GM12878 (cell line): ENCODE data around the gene KMT2E.

ENCODE experiments used
- CTCF ChIP-seq, 3 experiments: IDR thresholded peaks in 2 of 3; conservative IDR thresholded peaks in 1 of 3; 2 replicates each; pipeline ENCODE4 v1.5.1; 2011; ENCODE audit warnings: low read depth in 3 of 3, low read length in 3 of 3, mild to moderate bottlenecking in 3 of 3, control low read depth in 2 of 3, moderate library complexity in 2 of 3, inconsistent platforms in 1 of 3, mixed read lengths in 1 of 3; ENCODE audit not compliant: control insufficient read depth in 2 of 3, insufficient read depth in 1 of 3; ENCODE audit errors: extremely low read depth in 1 of 3
- FOS ChIP-seq: IDR thresholded peaks from 3 replicates; pipeline ENCODE4 v1.6.1; 2011; ENCODE audit warnings: borderline replicate concordance; ENCODE audit not compliant: insufficient read length; ENCODE audit errors: extremely low read depth
- JUND ChIP-seq: IDR thresholded peaks from 2 replicates; pipeline ENCODE4 v1.6.1; 2012; ENCODE audit warnings: low read depth, mild to moderate bottlenecking, low read length, improper control_type of control experiment, moderate library complexity
- POLR2AphosphoS5 ChIP-seq: IDR thresholded peaks from 2 replicates; pipeline ENCODE4 v1.6.1; 2011; ENCODE audit warnings: mild to moderate bottlenecking, low read length, inconsistent platforms
- RAD21 ChIP-seq: IDR thresholded peaks from 2 replicates; pipeline ENCODE4 v1.6.1; 2011; ENCODE audit warnings: mild to moderate bottlenecking, low read depth, low read length, moderate library complexity; ENCODE audit not compliant: insufficient read depth
- RFX5 ChIP-seq: IDR thresholded peaks from 2 replicates; pipeline ENCODE4 v1.6.1; 2011; ENCODE audit warnings: low read depth, low read length, improper control_type of control experiment
- ZBTB40 ChIP-seq: fragments of 450-650 bp; IDR thresholded peaks from 2 replicates; pipeline ENCODE4 v1.6.1; 2016; ENCODE audit warnings: mild to moderate bottlenecking, moderate library complexity, borderline replicate concordance

GRCh38 chr7:105130580-105130979 is 116.6 kb downstream of the KMT2E start:
- TF ChIP-seq CTCF (IDR thresholded peaks at IDR 0.05 in 2 of 3, conservative IDR thresholded peaks at IDR 0.05 in 1 of 3; ENCODE audit: control insufficient read depth in 2 of 3, extremely low read depth in 1 of 3, insufficient read depth in 1 of 3, low read depth in 3 of 3, low read length in 3 of 3) = no peak
- no peak for TF ChIP-seq RAD21
- TF ChIP-seq ZBTB40 = no peak
- no peak for TF ChIP-seq RFX5
- TF ChIP-seq FOS = no peak
- no peak for TF ChIP-seq JUND
- TF ChIP-seq POLR2AphosphoS5 = no peak
